Immature natural killer cell (primary cell): ENCODE results near the gene NFIB. TPM values are rescaled to one million over a fixed set of nuclear protein-coding genes. Genes with fewer than 3 reads are reported as not detected.

Experiments used
- DNase-seq, 3 donors: peaks; one replicate each; pipeline ENCODE4 v3.0.0; 2022; ENCODE audit warnings: mixed read lengths in 1 of 3
- H3K27ac Mint-ChIP-seq, 6 donors: one replicate each; pipeline ENCODE4 v1.8.0; 2020; ENCODE audit warnings: mixed read lengths in 6 of 6, mild to moderate bottlenecking in 5 of 6, inconsistent platforms in 4 of 6, moderate library complexity in 3 of 6
- H3K27me3 Mint-ChIP-seq, 3 donors: one replicate each; pipeline ENCODE4 v1.8.0; 2020 to 2021; ENCODE audit warnings: low read depth in 3 of 3, mild to moderate bottlenecking in 3 of 3, mixed read lengths in 3 of 3, moderate library complexity in 3 of 3, inconsistent platforms in 1 of 3
- H3K36me3 Mint-ChIP-seq, 3 donors: one replicate each; pipeline ENCODE4 v1.8.0; 2020; ENCODE audit warnings: mixed read lengths in 3 of 3, inconsistent platforms in 2 of 3, mild to moderate bottlenecking in 2 of 3
- H3K4me1 Mint-ChIP-seq, 2 donors: one replicate each; pipeline ENCODE4 v1.8.0; 2020; ENCODE audit warnings: inconsistent platforms in 2 of 2, mild to moderate bottlenecking in 2 of 2, mixed read lengths in 2 of 2, moderate library complexity in 1 of 2
- H3K4me3 Mint-ChIP-seq, 5 donors: one replicate each; pipeline ENCODE4 v1.8.0; 2020; ENCODE audit warnings: mild to moderate bottlenecking in 5 of 5, mixed read lengths in 5 of 5, inconsistent platforms in 3 of 5, moderate library complexity in 3 of 5
- H3K9me3 Mint-ChIP-seq, 6 donors: one replicate each; pipeline ENCODE4 v1.8.0; 2020; ENCODE audit warnings: mild to moderate bottlenecking in 6 of 6, mixed read lengths in 6 of 6, inconsistent platforms in 4 of 6, moderate library complexity in 3 of 6
- polyA plus RNA-seq, 3 donors: library from polyadenylated mRNA; unstranded; fragments of 300-500 nt; fragmentation: Illumina TruSeq; gene quantifications; one replicate each; pipeline ENCODE4 v1.2.3, GENCODE V29; 2021

NFIB gene
- polyA plus RNA-seq, 3 donors from 2014 or later: not detected

GRCh38 chr9:14107977-14108376 is 206.0 kb downstream of the NFIB start:
- Mint-ChIP-seq H3K27ac (no peak overlapping the region), H3K9me3 (peaks cover 0 to 34% (median 4%) of the 10 kb centered on the region in 6 donors), H3K4me1 (no peaks in the 10 kb centered on the region), H3K27me3 (peaks cover 0 to 3% (median 0%) of the 10 kb centered on the region in 3 donors), H3K36me3 (no peaks in the 10 kb centered on the region), H3K4me3 (no peak overlapping the region)
- DNase-seq: no peak

- Mint-ChIP-seq H3K27me3 (peaks cover 0 to 3% (median 0%) of the 10 kb centered on the region in 3 donors), H3K4me3 (no peak overlapping the region), H3K36me3 (no peaks in the 10 kb centered on the region), H3K4me1 (no peaks in the 10 kb centered on the region), H3K9me3 (peaks cover 0 to 30% (median 3%) of the 10 kb centered on the region in 6 donors), H3K27ac (no peak overlapping the region)
- DNase-seq: no peak
These were observed 206.4 kb downstream of the NFIB start for GRCh38 chr9:14107495-14107894.

GRCh38 chr9:14106699-14107098 is 207.2 kb downstream of the NFIB start:
- Mint-ChIP-seq H3K36me3 (no peaks in the 10 kb centered on the region), H3K27me3 (peaks cover 0 to 3% (median 0%) of the 10 kb centered on the region in 3 donors), H3K4me1 (no peaks in the 10 kb centered on the region), H3K27ac (no peak overlapping the region), H3K9me3 (peaks cover 0 to 29% (median 2%) of the 10 kb centered on the region in 6 donors), H3K4me3 (no peak overlapping the region)
- no peak for DNase-seq

GRCh38 chr9:14104496-14104895 is 209.4 kb downstream of the NFIB start:
- no peaks in the 10 kb centered on the region for H3K36me3 Mint-ChIP-seq
- no peak overlapping the region for H3K27ac Mint-ChIP-seq
- H3K4me3 Mint-ChIP-seq: no peak overlapping the region
- peaks cover 0 to 25% (median 2%) of the 10 kb centered on the region in 6 donors for H3K9me3 Mint-ChIP-seq
- H3K27me3 Mint-ChIP-seq: peaks cover 0 to 3% (median 0%) of the 10 kb centered on the region in 3 donors
- DNase-seq: no peak
- no peaks in the 10 kb centered on the region for H3K4me1 Mint-ChIP-seq

GRCh38 chr9:14103115-14103514 is 210.8 kb downstream of the NFIB start:
- no peak overlapping the region for H3K27ac Mint-ChIP-seq
- no peak for DNase-seq
- H3K4me1 Mint-ChIP-seq: no peaks in the 10 kb centered on the region
- peaks cover 0 to 27% (median 3%) of the 10 kb centered on the region in 6 donors for H3K9me3 Mint-ChIP-seq
- H3K27me3 Mint-ChIP-seq: peaks cover 0 to 3% (median 0%) of the 10 kb centered on the region in 3 donors
- no peak overlapping the region for H3K4me3 Mint-ChIP-seq
- H3K36me3 Mint-ChIP-seq: no peaks in the 10 kb centered on the region

- Mint-ChIP-seq H3K9me3 (peaks cover 0 to 22% (median 3%) of the 10 kb centered on the region in 6 donors), H3K27ac (no peak overlapping the region), H3K4me3 (no peak overlapping the region), H3K36me3 (no peaks in the 10 kb centered on the region), H3K27me3 (peaks cover 0 to 3% (median 1%) of the 10 kb centered on the region in 3 donors), H3K4me1 (no peaks in the 10 kb centered on the region)
- no peak for DNase-seq
These were observed 214.2 kb downstream of the NFIB start for GRCh38 chr9:14099737-14100136.

- Mint-ChIP-seq H3K4me3 (no peak overlapping the region), H3K9me3 (peaks cover 0 to 14% (median 3%) of the 10 kb centered on the region in 6 donors), H3K4me1 (no peaks in the 10 kb centered on the region), H3K27me3 (peaks cover 0 to 1% (median 0%) of the 10 kb centered on the region in 3 donors), H3K36me3 (no peaks in the 10 kb centered on the region), H3K27ac (no peak overlapping the region)
- no peak for DNase-seq
These were observed 215.3 kb downstream of the NFIB start for GRCh38 chr9:14098486-14099180.

GRCh38 chr9:14097666-14098415 is 216.1 kb downstream of the NFIB start:
- Mint-ChIP-seq H3K4me1 (no peaks in the 10 kb centered on the region), H3K27ac (no peak overlapping the region), H3K9me3 (peaks cover 0 to 17% (median 3%) of the 10 kb centered on the region in 6 donors), H3K36me3 (no peaks in the 10 kb centered on the region), H3K4me3 (no peak overlapping the region), H3K27me3 (peaks cover 0 to 1% (median 0%) of the 10 kb centered on the region in 3 donors)
- no peak for DNase-seq

- DNase-seq: no peak
- no peak overlapping the region for H3K4me3 Mint-ChIP-seq
- H3K9me3 Mint-ChIP-seq: peaks cover 0 to 17% (median 3%) of the 10 kb centered on the region in 6 donors
- H3K4me1 Mint-ChIP-seq: no peaks in the 10 kb centered on the region
- no peak overlapping the region for H3K27ac Mint-ChIP-seq
- peaks cover 0 to 1% (median 0%) of the 10 kb centered on the region in 3 donors for H3K27me3 Mint-ChIP-seq
- no peaks in the 10 kb centered on the region for H3K36me3 Mint-ChIP-seq
These were observed 216.7 kb downstream of the NFIB start for GRCh38 chr9:14097215-14097614.

GRCh38 chr9:14096258-14096922 is 217.6 kb downstream of the NFIB start:
- no peaks in the 10 kb centered on the region for H3K36me3 Mint-ChIP-seq
- no peaks in the 10 kb centered on the region for H3K4me1 Mint-ChIP-seq
- H3K27ac Mint-ChIP-seq: no peak overlapping the region
- H3K9me3 Mint-ChIP-seq: peaks cover 0 to 17% (median 3%) of the 10 kb centered on the region in 6 donors
- no peak for DNase-seq
- H3K27me3 Mint-ChIP-seq: peaks cover 0 to 1% (median 0%) of the 10 kb centered on the region in 3 donors
- H3K4me3 Mint-ChIP-seq: no peak overlapping the region

GRCh38 chr9:14095277-14095676 is 218.7 kb downstream of the NFIB start:
- no peak for DNase-seq
- peaks cover 0 to 17% (median 3%) of the 10 kb centered on the region in 6 donors for H3K9me3 Mint-ChIP-seq
- peaks cover 0 to 1% (median 0%) of the 10 kb centered on the region in 3 donors for H3K27me3 Mint-ChIP-seq
- no peaks in the 10 kb centered on the region for H3K36me3 Mint-ChIP-seq
- H3K4me1 Mint-ChIP-seq: no peaks in the 10 kb centered on the region
- no peak overlapping the region for H3K27ac Mint-ChIP-seq
- no peak overlapping the region for H3K4me3 Mint-ChIP-seq

- Mint-ChIP-seq H3K36me3 (no peaks in the 10 kb centered on the region), H3K9me3 (peaks cover 0 to 17% (median 2%) of the 10 kb centered on the region in 6 donors), H3K27me3 (peaks cover 0 to 1% (median 0%) of the 10 kb centered on the region in 3 donors), H3K27ac (no peak overlapping the region), H3K4me1 (no peaks in the 10 kb centered on the region), H3K4me3 (no peak overlapping the region)
- DNase-seq: no peak
These were observed 219.4 kb downstream of the NFIB start for GRCh38 chr9:14094491-14094890.

GRCh38 chr9:14092344-14092743 is 221.6 kb downstream of the NFIB start:
- no peak overlapping the region for H3K27ac Mint-ChIP-seq
- H3K9me3 Mint-ChIP-seq: peaks cover 0 to 11% (median under 1%) of the 10 kb centered on the region in 6 donors
- no peaks in the 10 kb centered on the region for H3K27me3 Mint-ChIP-seq
- H3K36me3 Mint-ChIP-seq: no peaks in the 10 kb centered on the region
- DNase-seq: no peak
- H3K4me1 Mint-ChIP-seq: no peaks in the 10 kb centered on the region
- no peak overlapping the region for H3K4me3 Mint-ChIP-seq
